Brain microvascular endothelial cell (primary cell): ENCODE data around the gene KCND2.
"Not testable (repeated sequence)": the region's sequence is repeated elsewhere in the genome, so short reads cannot be mapped to it uniquely, and the experiment has no call there.

ENCODE experiments used
- DNase-seq: peaks from one replicate; pipeline ENCODE4 v3.0.0-alpha.2; 2020
- H3K27ac ChIP-seq: fragments of 250-450 bp; sonication (Bioruptor Pico); 2 replicates; pipeline ENCODE4 v1.5.1; 2020; ENCODE audit warnings: mild to moderate bottlenecking, moderate library complexity
- H3K27me3 ChIP-seq: fragments of 250-450 bp; sonication (Bioruptor Pico); replicated peaks from 2 replicates; pipeline ENCODE4 v1.5.1; 2020; ENCODE audit warnings: mild to moderate bottlenecking
- H3K36me3 ChIP-seq: fragments of 250-450 bp; sonication (Bioruptor Pico); replicated peaks from 2 replicates; pipeline ENCODE4 v1.5.1; 2020; ENCODE audit warnings: mild to moderate bottlenecking
- H3K4me3 ChIP-seq: 2 replicates; pipeline ENCODE4 v1.5.1; 2011; ENCODE audit warnings: low read depth, mild to moderate bottlenecking, control low read depth, low read length, moderate library complexity
- CTCF ChIP-seq: IDR thresholded peaks from 2 replicates; pipeline ENCODE4 v1.5.1; 2011; ENCODE audit warnings: low read depth, mild to moderate bottlenecking, moderate library complexity, low read length, control low read depth, inconsistent platforms; ENCODE audit errors: missing control alignments
- in situ Hi-C: cut with HindIII; loops from 2 replicates; pipeline ENCODE4 v1.10.0; 2017; ENCODE audit warnings: low sequenced_read_pairs, low pct_ligation_motif_present

The KCND2 gene

GRCh38 chr7:120684463-120684862, 411.5 kb downstream of the KCND2 start:
- H3K27me3 ChIP-seq, result no peaks in the 10 kb centered on the region
- H3K36me3 ChIP-seq, result no peaks in the 10 kb centered on the region
- no peak overlapping the region for H3K27ac ChIP-seq
- H3K4me3 ChIP-seq, result no peak overlapping the region
- in situ Hi-C loops, result no loop called here
- no peak for TF ChIP-seq CTCF
- no peak for DNase-seq

GRCh38 chr7:120691915-120692314, 418.9 kb downstream of the KCND2 start:
- H3K27ac ChIP-seq, result no peak overlapping the region
- no peaks in the 10 kb centered on the region for H3K27me3 ChIP-seq
- no peaks in the 10 kb centered on the region for H3K36me3 ChIP-seq
- TF ChIP-seq CTCF, result no peak
- in situ Hi-C loops, result no loop called here
- H3K4me3 ChIP-seq, result no peak overlapping the region
- no peak for DNase-seq

GRCh38 chr7:120695848-120696247, 422.9 kb downstream of the KCND2 start:
- H3K4me3 ChIP-seq, result no peak overlapping the region
- DNase-seq, result no peak
- TF ChIP-seq CTCF, result no peak
- no peak overlapping the region for H3K27ac ChIP-seq
- H3K36me3 ChIP-seq, result no peaks in the 10 kb centered on the region
- in situ Hi-C loops, result no loop called here
- no peaks in the 10 kb centered on the region for H3K27me3 ChIP-seq

GRCh38 chr7:120700796-120701195, 427.8 kb downstream of the KCND2 start:
- in situ Hi-C loops, result no loop called here
- H3K36me3 ChIP-seq, result no peaks in the 10 kb centered on the region
- TF ChIP-seq CTCF, result no peak
- no peaks in the 10 kb centered on the region for H3K27me3 ChIP-seq
- no peak for DNase-seq
- H3K4me3 ChIP-seq, result no peak overlapping the region
- no peak overlapping the region for H3K27ac ChIP-seq

GRCh38 chr7:120702408-120702807, 429.4 kb downstream of the KCND2 start:
- H3K4me3 ChIP-seq, H3K36me3 ChIP-seq, in situ Hi-C loops, H3K27ac ChIP-seq, H3K27me3 ChIP-seq, DNase-seq: not testable (repeated sequence)

- TF ChIP-seq CTCF, result no peak
- Histone ChIP-seq H3K27ac (no peak overlapping the region), H3K27me3 (no peaks in the 10 kb centered on the region), H3K4me3 (no peak overlapping the region), H3K36me3 (no peaks in the 10 kb centered on the region)
- in situ Hi-C loops, result no loop called here
- no peak for DNase-seq
Observed at GRCh38 chr7:120703585-120704240, 430.7 kb downstream of the KCND2 start.
